HepG2 (cell line): ENCODE measurements around the gene ITPRIP. TPM values are rescaled to one million over a fixed set of nuclear protein-coding genes. Genes with fewer than 3 reads are reported as not detected.

Experiments
- ARID5B ChIP-seq: IDR thresholded peaks from 2 replicates; pipeline ENCODE4 v1.4.0; 2020; ENCODE audit warnings: mild to moderate bottlenecking, missing genetic modification reagents
- FOXA1 ChIP-seq, 2 experiments: fragments of 450-650 bp in 1 of 2; sonication (generic) in 1 of 2; formaldehyde crosslinking in 1 of 2; IDR thresholded peaks; 2 replicates each; pipeline versions ENCODE4 v1.4.0 to v1.6.1; 2016 to 2020; ENCODE audit warnings: missing genetic modification reagents in 1 of 2
- HNF4A ChIP-seq: sonication (generic); formaldehyde crosslinking; IDR thresholded peaks from 2 replicates; pipeline ENCODE4 v1.4.0; 2020; ENCODE audit warnings: missing genetic modification reagents
- PPARG ChIP-seq: conservative IDR thresholded peaks from 2 replicates; pipeline ENCODE4 v1.6.1; 2016; ENCODE audit warnings: missing biosample characterization, missing genetic modification reagents
- SOX13 ChIP-seq, 3 experiments: fragments of 450-650 bp in 1 of 3; sonication (generic) in 1 of 3; formaldehyde crosslinking in 1 of 3; IDR thresholded peaks in 2 of 3; conservative IDR thresholded peaks in 1 of 3; 2 replicates each; pipeline versions ENCODE4 v1.5.0 to v1.6.1; 2016 to 2020; ENCODE audit warnings: antibody characterized with exemption in 1 of 3, mild to moderate bottlenecking in 1 of 3, missing compliant biosample characterization in 1 of 3, missing genetic modification reagents in 1 of 3, moderate library complexity in 1 of 3
- ZMYM4 ChIP-seq: sonication (generic); formaldehyde crosslinking; IDR thresholded peaks from 2 replicates; pipeline ENCODE4 v1.8.1; 2023; ENCODE audit warnings: mild to moderate bottlenecking, missing genetic modification reagents
- ZNF281 ChIP-seq: sonication (generic); formaldehyde crosslinking; IDR thresholded peaks from 2 replicates; pipeline ENCODE4 v1.4.0; 2020; ENCODE audit warnings: missing genetic modification reagents, borderline replicate concordance
- ZNF576 ChIP-seq: sonication (generic); formaldehyde crosslinking; IDR thresholded peaks from 2 replicates; pipeline ENCODE4 v1.4.0; 2020; ENCODE audit warnings: mild to moderate bottlenecking, missing genetic modification reagents
- ZNF629 ChIP-seq: sonication (generic); formaldehyde crosslinking; conservative IDR thresholded peaks from 2 replicates; pipeline ENCODE4 v1.5.0; 2020; ENCODE audit warnings: missing genetic modification reagents
- polyA plus RNA-seq, 8 experiments: library from polyadenylated mRNA; depleted of rRNA in 3 of 8; stranded (reverse) in 7 of 8; unstranded in 1 of 8; fragments of >200 nt; fragmentation: Illumina TruSeq in 4 of 8; extraction: Trizol in 4 of 8; gene quantifications; 2 replicates each; pipeline versions ENCODE4 v1.2.1 to v1.2.3, GENCODE V29; 2011 to 2016; ENCODE audit warnings: low read depth in 4 of 8, missing spikeins in 1 of 8, mixed read lengths in 1 of 8; ENCODE audit not compliant: insufficient read depth in 1 of 8
- total RNA-seq, 5 experiments: library from RNA; depleted of rRNA; stranded (reverse); fragments of >200 nt; fragmentation: Illumina TruSeq; extraction: Trizol; gene quantifications; 2 replicates each; pipeline ENCODE4 v1.2.3, GENCODE V29; 2016; ENCODE audit warnings: low read depth in 1 of 5

ITPRIP gene
- total and polyA plus RNA-seq, 2 of the 13 experiments (the other 11 are each of a cell fraction or from before 2014, with no cell fraction given), result 1.00 to 2.8 TPM

- TF ChIP-seq ZNF629 (CRISPR knock-in tag) (0 out of 2 replicates have a peak, but pooled peaks have one; percentile 23), ZNF576 (no peak), HNF4A (CRISPR knock-in tag) (0 out of 2 replicates have a peak, but pooled peaks have one; percentile 5), ZMYM4 (CRISPR knock-in tag) (0 out of 2 replicates have a peak, but pooled peaks have one; percentile 23), SOX13 (IDR thresholded peaks at IDR 0.05) (no peak), SOX13 (CRISPR knock-in tag; conservative IDR thresholded peaks at IDR 0.05 in 1 of 2, IDR thresholded peaks at IDR 0.05 in 1 of 2) (peak in 1 of 2 experiments; percentile 25; a peak in 1 of 4 replicates), ZNF281 (CRISPR knock-in tag) (peak; percentile 46; the same call in 1 of the 2 replicates), PPARG (0 out of 2 replicates have a peak, but pooled peaks have one; percentile 28), FOXA1 (IDR thresholded peaks at IDR 0.05) (no peak), FOXA1 (CRISPR knock-in tag; IDR thresholded peaks at IDR 0.05) (0 out of 2 replicates have a peak, but pooled peaks have one; percentile 12), ARID5B (CRISPR knock-in tag) (peak; percentile 44; the same call in 1 of the 2 replicates)
Measured at GRCh38 chr10:104281694-104282093, 56.6 kb downstream of the ITPRIP start (continued).
